LoVo (cell line): ENCODE measurements around the gene BEST1.

ENCODE experiments used
- DNase-seq: peaks from one replicate; pipeline ENCODE4 v3.0.0-alpha.2; 2016; ENCODE audit warnings: low spot score

The BEST1 gene

GRCh38 chr11:61950035-61950547 lies at the start of gene BEST1:
BEST1 (plus strand) TSS chr11:61950351; CDS start chr11:61951807, 1,456 bp downstream.
- no peak for DNase-seq

DNA sequence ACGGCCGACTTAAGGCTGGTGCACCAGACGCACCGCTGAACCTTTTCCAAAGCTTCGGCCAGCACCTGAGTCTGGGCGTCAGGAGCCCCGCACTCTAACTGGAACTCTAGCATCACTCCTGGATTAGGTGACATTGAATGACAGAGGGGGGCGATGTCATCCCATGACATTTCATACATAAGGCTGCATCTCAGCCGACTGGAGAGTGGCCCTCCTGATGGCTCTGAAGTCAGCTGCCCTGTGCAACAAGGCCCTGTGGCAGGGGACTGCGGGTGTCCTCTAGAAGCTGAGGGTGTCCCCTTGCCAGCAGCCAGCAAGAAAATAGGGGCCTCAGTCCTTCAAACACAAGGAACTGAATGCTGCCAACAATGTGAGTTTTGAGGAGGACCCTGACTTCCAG lies 48.8 kb upstream of the BEST1 start:
- no peak for DNase-seq

- DNase-seq = no peak
Measured at GRCh38 chr11:61902313-61902712, 47.8 kb upstream of the BEST1 start.

DNA sequence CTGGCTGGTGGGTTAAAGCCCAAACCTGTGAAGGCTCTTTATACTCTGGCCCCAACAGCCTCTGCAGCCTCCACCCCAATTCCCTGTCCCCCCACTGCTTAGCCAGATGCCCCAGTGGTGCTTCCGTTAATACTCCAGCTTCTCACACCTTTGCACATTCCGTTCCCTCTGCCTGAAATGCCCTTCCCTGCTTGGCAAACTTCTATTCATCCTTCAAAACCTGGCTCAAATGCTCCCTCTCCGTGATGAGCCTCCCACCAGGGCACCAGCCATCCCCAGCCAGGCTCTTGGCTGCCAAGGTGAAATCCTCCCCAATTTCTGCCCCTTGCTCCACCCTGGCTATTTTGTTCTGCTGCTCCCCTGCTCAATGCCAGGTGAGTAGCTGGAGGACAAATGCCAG lies 46.3 kb upstream of the BEST1 start:
- no peak for DNase-seq

DNA sequence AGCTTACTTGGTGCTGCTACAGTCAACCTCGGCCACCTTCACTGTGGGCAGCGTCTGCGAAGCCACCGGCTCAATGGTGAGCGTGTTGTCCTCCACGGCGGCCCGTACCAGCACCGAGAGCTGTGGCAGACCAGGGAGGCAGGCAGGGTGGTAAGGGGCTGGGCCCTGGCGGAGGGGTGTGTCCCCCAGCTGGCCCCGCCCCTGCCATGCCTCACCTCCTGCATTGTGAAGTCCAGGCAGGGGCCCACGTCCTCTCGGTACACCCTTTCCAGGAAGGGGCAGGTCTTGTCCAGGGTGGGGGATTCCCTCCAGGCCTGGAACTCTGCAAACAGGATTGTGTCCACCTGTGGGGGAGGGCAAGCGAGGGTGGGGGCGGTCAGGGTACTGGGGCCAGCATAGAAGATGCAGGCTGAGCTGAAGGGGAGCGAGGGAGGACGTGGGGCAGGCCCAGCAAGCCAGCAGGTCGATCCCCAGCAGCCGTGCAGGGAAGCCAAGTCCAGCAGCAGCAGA lies 45.6 kb upstream of the BEST1 start:
- DNase-seq = no peak

DNA sequence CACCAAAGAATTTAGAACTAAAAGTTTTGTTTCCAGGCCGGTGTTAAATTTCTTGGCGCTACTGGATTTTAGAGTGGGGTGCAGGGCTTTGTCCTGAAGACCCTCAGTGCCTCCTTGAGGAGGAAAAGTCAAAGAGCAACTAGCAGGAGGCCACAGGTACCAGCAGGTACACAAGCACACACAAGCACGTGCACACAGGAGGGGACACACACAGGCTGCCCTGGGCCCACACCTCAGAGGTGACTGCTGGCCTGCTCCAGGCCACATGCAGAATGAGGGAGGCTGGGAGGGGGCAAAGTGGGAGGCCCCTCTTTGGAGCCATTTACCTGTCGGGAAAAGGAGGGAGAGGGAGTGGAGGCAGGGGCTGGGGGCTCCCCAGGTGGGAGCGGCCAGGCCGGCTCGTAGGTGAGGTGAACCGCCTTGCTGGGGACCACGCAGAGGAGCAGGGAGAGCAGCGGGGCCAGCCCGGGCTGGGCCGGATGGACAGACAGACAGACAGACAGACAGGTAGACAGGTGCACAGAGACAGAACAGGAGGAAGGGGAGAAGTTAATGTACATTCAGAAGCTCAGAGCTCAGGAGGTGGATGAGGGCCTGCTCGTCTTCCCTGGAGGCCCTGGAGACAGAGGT lies 45.0 kb upstream of the BEST1 start:
- no peak for DNase-seq

DNA sequence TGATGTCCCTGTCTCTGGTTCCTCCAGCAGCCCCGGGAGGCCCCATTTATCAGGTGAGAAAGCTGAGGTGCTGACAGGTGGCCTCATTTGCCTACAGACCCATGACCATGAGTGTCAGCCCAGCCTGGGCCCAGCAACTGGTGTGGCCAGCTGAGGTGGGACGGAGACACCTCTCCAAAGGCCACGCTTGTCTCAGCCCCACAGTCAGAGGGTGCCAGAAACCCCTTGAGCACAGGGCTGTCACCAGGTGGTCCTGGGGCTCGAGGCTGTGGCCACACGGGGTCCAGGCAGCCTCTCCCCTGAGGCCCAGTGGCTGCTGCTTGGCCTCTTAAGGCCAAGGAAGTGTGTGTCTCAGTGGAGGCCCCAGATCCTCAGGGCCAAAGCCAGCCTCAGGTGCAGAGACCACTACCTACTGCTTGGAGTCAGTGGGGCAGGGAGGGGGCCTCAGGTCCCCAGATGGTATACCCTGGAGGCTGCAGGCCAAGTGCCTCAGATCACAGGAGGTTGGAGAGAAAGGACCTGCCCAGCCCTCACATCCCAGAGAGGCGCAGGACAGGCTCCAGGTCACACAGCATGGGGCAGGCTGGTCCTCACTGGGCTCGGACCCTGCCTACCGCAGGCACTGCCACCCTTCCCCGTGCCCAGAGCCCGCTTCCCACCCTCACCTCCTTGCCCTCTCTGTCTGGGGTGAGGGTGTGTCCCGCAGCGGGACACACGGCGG lies 44.2 kb upstream of the BEST1 start:
- DNase-seq = no peak

DNA sequence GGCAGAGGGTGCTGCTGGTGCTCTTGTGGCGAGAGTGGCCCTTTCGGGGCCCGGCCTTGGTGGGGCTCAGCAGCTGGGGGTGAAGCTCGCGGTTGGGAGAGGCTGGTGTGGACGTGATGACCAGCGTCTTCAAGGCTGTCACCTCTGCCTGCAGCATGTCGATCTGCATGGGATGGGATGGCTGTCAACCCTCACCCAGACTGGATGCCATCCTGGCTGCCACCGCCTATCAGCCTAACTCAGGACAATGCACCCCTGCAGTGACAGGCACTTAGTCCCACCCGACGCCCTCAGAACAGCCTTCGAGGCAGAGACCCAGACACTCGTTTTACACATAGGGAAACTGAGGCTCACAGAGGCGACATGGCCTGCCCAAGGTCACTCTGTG lies 43.6 kb upstream of the BEST1 start:
- DNase-seq = no peak

- no peak for DNase-seq
Measured at GRCh38 chr11:61907282-61907681, 42.9 kb upstream of the BEST1 start.

DNA sequence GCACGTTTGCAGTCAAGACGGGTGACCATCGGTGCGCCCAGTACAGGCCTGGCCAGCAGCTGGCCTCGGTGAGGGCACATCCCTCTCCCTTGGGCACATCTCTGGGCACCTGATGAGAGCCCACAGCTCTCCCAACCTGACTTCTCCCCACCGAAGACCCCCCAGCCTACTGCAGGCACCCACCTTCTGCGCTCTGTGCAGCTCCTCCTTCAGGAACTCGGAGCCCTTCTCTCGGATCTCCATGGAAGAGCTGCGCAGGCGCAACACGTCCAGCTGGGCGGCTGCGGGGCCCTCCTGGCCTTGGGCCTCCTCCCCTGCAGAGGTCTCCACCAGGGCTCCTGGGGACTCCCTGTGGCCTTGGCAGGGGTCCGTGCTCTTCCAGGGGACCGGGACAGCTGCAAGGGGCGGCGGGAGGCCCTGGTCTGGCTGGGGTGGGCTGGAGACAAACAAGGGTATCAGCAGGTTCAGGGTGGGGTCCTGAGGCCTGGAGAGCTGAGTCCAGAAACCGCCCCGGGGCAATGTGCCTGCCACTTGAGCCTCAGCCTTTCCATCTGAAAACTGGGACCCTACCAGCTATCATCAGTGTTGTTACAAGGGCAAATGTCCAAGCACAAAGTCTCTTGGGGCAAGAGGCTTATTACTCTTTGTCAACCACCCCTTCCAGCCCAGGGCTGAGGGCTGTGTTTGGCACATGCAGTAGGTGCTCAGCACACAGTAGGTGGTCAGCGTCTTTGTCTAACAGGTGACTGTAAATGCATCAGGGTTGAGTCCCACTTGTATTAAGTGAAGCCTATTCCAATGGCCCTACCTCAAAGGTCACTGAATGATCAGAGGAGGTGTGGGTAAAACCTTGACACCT lies 42.1 kb upstream of the BEST1 start:
- no peak for DNase-seq

GRCh38 chr11:61908730-61909316 lies 41.3 kb upstream of the BEST1 start:
- no peak for DNase-seq

DNA sequence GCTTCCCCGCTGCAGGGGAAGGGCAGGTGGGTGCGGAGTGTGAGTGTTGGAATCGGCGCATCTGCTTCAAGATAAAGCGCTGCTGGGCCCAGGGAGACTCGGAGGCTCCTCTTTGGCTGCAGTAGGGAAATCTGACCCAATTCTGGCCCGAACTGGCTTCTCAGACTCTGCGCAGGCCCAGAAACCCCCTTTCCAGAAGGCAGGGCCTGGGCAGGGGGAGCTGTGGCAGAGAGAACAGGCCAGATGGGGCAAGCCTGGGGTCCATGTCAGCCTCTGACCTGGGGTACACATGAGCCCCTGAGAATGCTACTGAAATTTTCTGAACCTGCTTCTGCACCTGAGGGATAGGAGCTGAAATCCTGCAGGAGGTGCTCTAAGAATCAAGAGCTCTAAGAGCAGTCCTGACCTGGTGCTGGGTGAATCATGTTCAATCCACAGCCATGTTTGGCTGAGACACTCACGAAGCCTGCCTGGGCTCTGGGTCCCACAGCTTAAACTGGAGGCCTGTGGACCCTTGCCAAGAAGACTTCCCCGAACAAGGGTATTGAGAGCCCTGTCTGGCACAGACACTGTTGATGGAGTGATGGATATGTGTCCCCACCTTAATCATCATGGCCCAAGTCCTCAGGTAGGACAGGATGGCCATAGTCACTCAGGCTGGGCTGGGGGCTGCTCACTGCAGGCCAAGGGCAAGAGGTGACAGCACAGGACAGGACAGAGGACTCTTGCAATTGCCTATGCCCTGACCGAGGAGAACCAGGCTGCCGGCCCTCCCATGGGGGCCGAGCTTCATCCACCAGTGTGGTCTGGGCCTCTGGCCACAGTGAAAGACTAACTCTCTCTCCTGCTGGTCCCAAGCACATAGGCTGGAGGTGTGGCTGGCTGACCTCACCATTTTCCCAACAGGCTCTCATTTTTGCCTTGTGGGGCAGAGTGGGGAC lies 39.7 kb upstream of the BEST1 start:
- DNase-seq = no peak

DNA sequence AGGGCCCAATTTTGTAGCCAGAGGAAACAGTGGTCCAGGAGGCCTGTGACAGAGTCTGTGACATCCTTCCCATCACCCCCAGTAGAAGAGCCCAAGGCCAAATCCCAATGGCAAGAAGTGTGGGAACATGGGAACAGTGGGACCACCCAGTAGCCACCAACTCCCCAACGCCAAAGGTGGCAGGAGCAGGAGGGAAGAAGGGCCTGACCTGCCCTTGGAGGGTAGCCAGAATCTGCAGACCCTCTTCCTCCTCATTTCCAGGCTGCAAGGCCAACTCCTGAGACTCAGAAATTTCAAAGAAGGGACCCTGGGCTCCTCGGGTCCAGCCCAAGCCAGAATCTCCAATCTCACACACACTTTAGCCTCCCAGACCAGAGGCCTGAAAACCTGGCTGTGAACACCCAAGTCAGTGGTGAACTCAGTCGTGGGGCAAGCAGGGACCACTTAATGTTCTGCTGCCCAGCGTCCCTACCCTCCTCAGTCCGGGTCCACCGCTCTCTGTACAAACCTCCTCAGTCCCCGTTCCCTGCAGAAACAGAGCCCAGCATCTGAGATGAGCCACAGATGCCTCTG lies 38.9 kb upstream of the BEST1 start:
- DNase-seq = no peak

DNA sequence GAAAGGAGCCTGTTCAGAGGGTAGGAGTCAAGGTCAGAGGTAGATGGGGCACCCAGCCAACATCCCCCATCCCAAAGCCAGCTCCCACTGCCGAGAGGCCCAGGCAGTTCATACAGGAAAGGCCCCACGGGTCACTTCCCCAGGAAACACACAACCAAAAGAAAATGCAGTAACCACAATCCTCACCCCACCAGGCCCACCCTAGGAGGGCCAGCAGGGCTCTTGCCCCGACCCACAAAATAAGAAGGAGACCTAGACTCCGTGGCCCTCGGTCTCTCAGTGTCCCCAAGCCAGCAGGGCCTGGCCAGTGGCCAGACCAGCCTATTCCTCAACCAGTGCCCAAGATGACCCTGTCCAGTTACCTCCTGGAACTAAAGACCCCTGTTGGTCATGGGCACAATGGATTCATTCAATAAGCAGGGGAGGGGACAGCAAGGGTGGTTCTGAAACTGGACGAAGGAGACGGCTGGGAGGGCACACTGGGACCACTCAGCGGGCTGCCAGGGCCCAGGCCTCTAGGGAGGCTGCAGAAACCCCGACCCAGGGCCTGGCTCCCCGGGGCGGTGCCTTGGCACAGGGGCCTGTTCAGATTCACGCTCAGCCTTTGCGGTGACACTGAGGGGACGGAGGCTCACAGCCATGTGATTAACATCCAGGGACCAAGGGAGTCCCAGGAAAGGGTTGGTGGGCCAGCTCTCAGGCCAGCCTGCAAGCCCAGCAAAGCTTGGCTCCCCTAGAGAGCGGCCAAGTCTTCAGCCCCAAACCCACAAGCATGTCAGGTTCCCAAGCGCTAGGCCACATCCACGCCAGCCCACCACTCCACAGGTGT lies 38.2 kb upstream of the BEST1 start:
- DNase-seq = no peak

DNA sequence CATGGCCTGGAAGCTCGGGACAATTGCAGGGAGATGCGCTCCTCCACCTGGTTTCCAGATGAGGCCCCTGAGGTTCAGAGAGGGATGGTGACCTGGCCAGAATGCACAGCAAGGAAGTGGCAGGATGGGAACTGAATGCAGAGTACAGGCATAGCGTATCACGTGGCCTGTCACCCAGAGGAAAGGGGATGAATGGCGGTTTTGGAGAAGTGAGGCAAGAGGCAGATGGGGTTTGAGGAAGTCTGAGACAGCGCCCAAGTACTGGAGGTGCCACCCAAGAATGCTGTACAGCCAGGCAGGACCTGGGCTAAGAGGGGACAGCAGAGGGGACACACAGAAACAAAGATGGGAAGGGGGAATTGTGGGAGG lies 37.6 kb upstream of the BEST1 start:
- DNase-seq = no peak

GRCh38 chr11:61912991-61913698 lies 37.0 kb upstream of the BEST1 start:
- DNase-seq = no peak

- no peak for DNase-seq
Measured at GRCh38 chr11:61913699-61914395, 36.3 kb upstream of the BEST1 start.

- no peak for DNase-seq
Measured at GRCh38 chr11:61914471-61915171, 35.5 kb upstream of the BEST1 start.
